Measurements from ENCODE around the gene BLNK. TPM values are rescaled to one million over a fixed set of nuclear protein-coding genes. Genes with fewer than 3 reads are reported as not detected.

Gene BLNK
- polyA plus RNA-seq, 2 of the 4 experiments (the other 2 are of a cell fraction), result not detected

DNA sequence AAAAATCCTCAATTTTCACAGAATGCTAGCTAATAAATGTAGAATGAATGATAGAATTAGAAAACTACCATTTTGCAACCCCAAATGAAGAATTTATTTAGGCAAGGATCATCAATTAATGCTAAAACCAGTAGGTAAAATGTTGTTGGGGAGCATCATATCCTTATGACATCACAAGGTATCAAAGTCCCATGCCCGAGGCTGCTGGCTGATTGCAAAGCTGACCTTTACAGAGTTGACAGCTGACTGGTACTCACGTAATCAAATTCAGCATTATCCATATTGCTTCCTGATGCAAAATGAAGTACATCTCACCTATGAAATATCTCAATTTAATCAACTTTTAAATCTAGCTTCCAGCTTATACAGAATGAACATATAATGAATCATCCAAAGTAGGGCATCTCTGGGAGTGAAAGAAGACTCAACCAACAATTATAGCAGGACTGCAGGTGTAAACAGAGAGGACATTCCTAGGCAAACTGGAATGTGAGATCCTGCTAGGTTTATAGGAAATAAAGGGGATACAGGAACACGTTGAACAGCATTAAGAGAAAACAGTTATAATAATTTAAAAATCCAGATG lies 10.2 kb upstream of the BLNK start (continued):
- TF ChIP-seq CBX8 (IDR thresholded peaks at IDR 0.05), result no peak

DNA sequence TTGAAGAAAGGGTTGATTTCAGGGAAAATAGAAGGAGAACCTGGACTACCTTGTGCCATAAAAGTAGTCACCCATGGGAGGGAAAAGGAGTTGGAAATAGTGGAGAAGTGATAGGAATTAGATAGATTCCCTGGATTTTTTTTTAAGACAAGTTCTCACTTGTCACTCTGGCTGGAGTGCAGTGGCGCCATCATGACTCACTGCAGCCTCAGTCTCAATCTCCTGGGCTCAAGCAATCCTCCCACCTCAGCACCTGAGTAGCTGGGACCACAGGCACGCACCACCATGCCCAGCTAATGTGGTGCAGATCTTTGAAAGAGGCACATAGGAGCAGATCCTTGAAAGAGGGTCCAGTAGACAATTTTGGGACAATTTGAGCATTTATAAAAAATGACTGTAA lies 9.5 kb upstream of the BLNK start:
- CTCF ChIA-PET, result interaction anchor here (1.3 kb wide), 1 partner anchor 51 kb away, joined by 4 read pairs; no protein-coding TSS in a partner anchor
- FAIRE-seq, result no peak
- Histone ChIP-seq H3K27ac (no peak overlapping the region), H3K4me3 (no peak overlapping the region), H3K4me2 (no peak overlapping the region), H3K4me1 (no peaks in the 10 kb centered on the region), H3K9me3 (no peaks in the 10 kb centered on the region)
- no peak for TF ChIP-seq HOXB13 (CRISPR knock-in tag; IDR thresholded peaks at IDR 0.05; ENCODE audit: low read depth)
- POLR2A ChIA-PET, result no interaction called here
- peak in 1 of 2 experiments; percentile 5 for DNase-seq (ENCODE audit: low read depth in 1 of 2, low spot score in 1 of 2)
- ATAC-seq, result no peak
- WGBS (ENCODE audit: missing lambda C conversion rate), result 35% methylated on average over 2 of the region's 2 CpGs

DNA sequence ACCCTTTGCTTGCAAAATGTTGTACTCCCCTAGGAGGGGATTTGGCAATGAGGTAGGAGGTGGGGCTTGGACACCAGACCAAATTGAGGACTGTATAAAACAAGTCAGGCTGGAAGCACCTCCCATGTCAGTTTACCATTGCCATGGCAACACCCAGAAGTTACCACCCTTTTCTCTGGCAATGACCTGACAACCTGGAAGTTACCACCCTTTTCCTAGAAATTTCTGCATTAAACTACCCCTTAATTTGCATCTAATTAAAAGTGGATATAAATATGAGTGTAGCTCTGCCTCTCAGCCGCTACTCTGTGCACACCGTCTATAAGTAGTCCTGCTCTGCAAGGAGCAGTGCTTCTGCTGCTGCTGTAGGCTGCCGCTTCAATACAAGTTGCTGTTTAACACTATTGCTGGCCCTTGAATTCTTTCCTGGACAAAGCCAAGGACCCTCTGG lies 7.8 kb upstream of the BLNK start:
- no peaks in the 10 kb centered on the region for H3K9me3 ChIP-seq
- POLR2A ChIA-PET, result no interaction called here
- H3K4me1 ChIP-seq, result no peaks in the 10 kb centered on the region
- FAIRE-seq (no peak), ATAC-seq (no peak), DNase-seq (ENCODE audit: low read depth in 1 of 2, low spot score in 1 of 2) (no peak)
- no peak overlapping the region for H3K4me2 ChIP-seq
- H3K27ac ChIP-seq, result no peak overlapping the region
- CTCF ChIA-PET, result interaction anchor here (1.1 to 1.2 kb wide), 2 partner anchors 16 to 264 kb away, joined by 3 read pairs; no protein-coding TSS in a partner anchor
- TF ChIP-seq ZFP36 (IDR thresholded peaks at IDR 0.05; ENCODE audit: borderline replicate concordance, partially characterized antibody) (no peak), KDM5A (IDR thresholded peaks at IDR 0.05) (no peak), RCOR1 (IDR thresholded peaks at IDR 0.05; ENCODE audit: low read depth, low read length) (no peak), EHF (CRISPR knock-in tag; IDR thresholded peaks at IDR 0.05) (no peak), HDAC2 (IDR thresholded peaks at IDR 0.05) (no peak), FOSB (CRISPR knock-in tag; IDR thresholded peaks at IDR 0.05) (no peak), EHMT2 (IDR thresholded peaks at IDR 0.05; ENCODE audit: low read depth) (no peak), SMC3 (IDR thresholded peaks at IDR 0.05) (no peak), ZNF302 (CRISPR knock-in tag; IDR thresholded peaks at IDR 0.05) (no peak), ZSCAN20 (CRISPR knock-in tag; IDR thresholded peaks at IDR 0.05) (no peak), KDM1A (IDR thresholded peaks at IDR 0.05; ENCODE audit: low read depth) (no peak)
- TF ChIP-seq, protein P1, sequence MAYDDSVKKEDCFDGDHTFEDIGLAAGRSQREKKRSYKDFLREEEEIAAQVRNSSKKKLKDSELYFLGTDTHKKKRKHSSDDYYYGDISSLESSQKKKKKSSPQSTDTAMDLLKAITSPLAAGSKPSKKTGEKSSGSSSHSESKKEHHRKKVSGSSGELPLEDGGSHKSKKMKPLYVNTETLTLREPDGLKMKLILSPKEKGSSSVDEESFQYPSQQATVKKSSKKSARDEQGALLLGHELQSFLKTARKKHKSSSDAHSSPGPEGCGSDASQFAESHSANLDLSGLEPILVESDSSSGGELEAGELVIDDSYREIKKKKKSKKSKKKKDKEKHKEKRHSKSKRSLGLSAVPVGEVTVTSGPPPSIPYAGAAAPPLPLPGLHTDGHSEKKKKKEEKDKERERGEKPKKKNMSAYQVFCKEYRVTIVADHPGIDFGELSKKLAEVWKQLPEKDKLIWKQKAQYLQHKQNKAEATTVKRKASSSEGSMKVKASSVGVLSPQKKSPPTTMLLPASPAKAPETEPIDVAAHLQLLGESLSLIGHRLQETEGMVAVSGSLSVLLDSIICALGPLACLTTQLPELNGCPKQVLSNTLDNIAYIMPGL (CRISPR knock-in tag; IDR thresholded peaks at IDR 0.05; ENCODE audit: borderline replicate concordance), result no peak
- TF ChIP-seq, protein P2, sequence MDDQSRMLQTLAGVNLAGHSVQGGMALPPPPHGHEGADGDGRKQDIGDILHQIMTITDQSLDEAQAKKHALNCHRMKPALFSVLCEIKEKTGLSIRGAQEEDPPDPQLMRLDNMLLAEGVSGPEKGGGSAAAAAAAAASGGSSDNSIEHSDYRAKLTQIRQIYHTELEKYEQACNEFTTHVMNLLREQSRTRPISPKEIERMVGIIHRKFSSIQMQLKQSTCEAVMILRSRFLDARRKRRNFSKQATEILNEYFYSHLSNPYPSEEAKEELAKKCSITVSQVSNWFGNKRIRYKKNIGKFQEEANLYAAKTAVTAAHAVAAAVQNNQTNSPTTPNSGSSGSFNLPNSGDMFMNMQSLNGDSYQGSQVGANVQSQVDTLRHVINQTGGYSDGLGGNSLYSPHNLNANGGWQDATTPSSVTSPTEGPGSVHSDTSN (IDR thresholded peaks at IDR 0.05), result no peak
- TF ChIP-seq, protein P3, sequence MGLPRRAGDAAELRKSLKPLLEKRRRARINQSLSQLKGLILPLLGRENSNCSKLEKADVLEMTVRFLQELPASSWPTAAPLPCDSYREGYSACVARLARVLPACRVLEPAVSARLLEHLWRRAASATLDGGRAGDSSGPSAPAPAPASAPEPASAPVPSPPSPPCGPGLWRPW (IDR thresholded peaks at IDR 0.05), result no peak
- H3K4me3 ChIP-seq, result no peak overlapping the region
- 84% methylated on average over 3 of the region's 3 CpGs for WGBS (ENCODE audit: missing lambda C conversion rate)

DNA sequence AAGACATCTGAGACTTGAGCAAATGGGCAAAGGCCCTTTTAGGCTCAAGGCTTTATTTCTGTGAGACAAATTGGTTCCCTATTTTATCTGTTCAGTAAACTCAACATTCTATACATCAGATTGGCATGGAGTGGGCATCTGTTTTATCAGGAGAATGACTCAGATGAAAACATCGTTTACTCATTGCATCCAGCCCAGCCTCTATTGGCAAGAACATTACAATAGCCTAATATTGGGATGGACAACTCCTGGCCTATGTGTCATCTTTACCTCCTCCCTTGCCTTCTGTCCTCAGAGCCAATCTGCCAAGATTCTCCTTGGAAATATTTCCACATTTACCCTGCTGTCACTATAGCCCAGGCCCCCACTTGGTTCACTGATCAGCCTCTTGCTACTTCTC lies 5.5 kb upstream of the BLNK start:
- Histone ChIP-seq H3K4me1 (no peaks in the 10 kb centered on the region), H3K4me2 (no peak overlapping the region), H3K9me3 (no peaks in the 10 kb centered on the region), H3K27ac (no peak overlapping the region), H3K4me3 (no peak overlapping the region)
- no peak for ATAC-seq
- 4% methylated on average over 1 of the region's 1 CpG for WGBS (ENCODE audit: missing lambda C conversion rate)
- ChIA-PET CTCF (interaction anchor here (1.2 kb wide), 1 partner anchor 16 kb away, joined by 4 read pairs; no protein-coding TSS in a partner anchor), POLR2A (no interaction called here)
- FAIRE-seq, result no peak
- no peak for DNase-seq (ENCODE audit: low read depth in 1 of 2, low spot score in 1 of 2)
- TF ChIP-seq JUN (IDR thresholded peaks at IDR 0.05), result no peak
- no peak for TF ChIP-seq CHD4 (IDR thresholded peaks at IDR 0.05; ENCODE audit: borderline replicate concordance)
- TF ChIP-seq, protein P4, sequence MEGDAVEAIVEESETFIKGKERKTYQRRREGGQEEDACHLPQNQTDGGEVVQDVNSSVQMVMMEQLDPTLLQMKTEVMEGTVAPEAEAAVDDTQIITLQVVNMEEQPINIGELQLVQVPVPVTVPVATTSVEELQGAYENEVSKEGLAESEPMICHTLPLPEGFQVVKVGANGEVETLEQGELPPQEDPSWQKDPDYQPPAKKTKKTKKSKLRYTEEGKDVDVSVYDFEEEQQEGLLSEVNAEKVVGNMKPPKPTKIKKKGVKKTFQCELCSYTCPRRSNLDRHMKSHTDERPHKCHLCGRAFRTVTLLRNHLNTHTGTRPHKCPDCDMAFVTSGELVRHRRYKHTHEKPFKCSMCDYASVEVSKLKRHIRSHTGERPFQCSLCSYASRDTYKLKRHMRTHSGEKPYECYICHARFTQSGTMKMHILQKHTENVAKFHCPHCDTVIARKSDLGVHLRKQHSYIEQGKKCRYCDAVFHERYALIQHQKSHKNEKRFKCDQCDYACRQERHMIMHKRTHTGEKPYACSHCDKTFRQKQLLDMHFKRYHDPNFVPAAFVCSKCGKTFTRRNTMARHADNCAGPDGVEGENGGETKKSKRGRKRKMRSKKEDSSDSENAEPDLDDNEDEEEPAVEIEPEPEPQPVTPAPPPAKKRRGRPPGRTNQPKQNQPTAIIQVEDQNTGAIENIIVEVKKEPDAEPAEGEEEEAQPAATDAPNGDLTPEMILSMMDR (IDR thresholded peaks at IDR 0.05), result no peak
- TF ChIP-seq EP300 (IDR thresholded peaks at IDR 0.05), result no peak
- TF ChIP-seq MAZ (IDR thresholded peaks at IDR 0.05; ENCODE audit: borderline replicate concordance, low read depth, low read length), result no peak
- TF ChIP-seq RARB (CRISPR knock-in tag; IDR thresholded peaks at IDR 0.05), result no peak
- TF ChIP-seq, protein P5, sequence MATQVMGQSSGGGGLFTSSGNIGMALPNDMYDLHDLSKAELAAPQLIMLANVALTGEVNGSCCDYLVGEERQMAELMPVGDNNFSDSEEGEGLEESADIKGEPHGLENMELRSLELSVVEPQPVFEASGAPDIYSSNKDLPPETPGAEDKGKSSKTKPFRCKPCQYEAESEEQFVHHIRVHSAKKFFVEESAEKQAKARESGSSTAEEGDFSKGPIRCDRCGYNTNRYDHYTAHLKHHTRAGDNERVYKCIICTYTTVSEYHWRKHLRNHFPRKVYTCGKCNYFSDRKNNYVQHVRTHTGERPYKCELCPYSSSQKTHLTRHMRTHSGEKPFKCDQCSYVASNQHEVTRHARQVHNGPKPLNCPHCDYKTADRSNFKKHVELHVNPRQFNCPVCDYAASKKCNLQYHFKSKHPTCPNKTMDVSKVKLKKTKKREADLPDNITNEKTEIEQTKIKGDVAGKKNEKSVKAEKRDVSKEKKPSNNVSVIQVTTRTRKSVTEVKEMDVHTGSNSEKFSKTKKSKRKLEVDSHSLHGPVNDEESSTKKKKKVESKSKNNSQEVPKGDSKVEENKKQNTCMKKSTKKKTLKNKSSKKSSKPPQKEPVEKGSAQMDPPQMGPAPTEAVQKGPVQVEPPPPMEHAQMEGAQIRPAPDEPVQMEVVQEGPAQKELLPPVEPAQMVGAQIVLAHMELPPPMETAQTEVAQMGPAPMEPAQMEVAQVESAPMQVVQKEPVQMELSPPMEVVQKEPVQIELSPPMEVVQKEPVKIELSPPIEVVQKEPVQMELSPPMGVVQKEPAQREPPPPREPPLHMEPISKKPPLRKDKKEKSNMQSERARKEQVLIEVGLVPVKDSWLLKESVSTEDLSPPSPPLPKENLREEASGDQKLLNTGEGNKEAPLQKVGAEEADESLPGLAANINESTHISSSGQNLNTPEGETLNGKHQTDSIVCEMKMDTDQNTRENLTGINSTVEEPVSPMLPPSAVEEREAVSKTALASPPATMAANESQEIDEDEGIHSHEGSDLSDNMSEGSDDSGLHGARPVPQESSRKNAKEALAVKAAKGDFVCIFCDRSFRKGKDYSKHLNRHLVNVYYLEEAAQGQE (IDR thresholded peaks at IDR 0.05), result no peak
- TF ChIP-seq CEBPB (IDR thresholded peaks at IDR 0.05), result no peak
